ENCODE measurements around the gene OMA1. TPM values are rescaled to one million over a fixed set of nuclear protein-coding genes. Genes with fewer than 3 reads are reported as not detected.
A peak's percentile ranks its signal among the peaks of the same experiment; 100 is the strongest.

Gene OMA1
- total RNA-seq, 4 donors from 2014 or later, result 17.1 to 32.2 (median 29.0) TPM

GRCh38 chr1:58529284-58529683 is 17.2 kb downstream of the OMA1 start:
- Histone ChIP-seq H3K27me3 (no peaks in the 10 kb centered on the region), H3K36me3 (peaks cover 0 to 14% (median 5%) of the 10 kb centered on the region in 3 donors), H3K27ac (no peak overlapping the region), H3K4me3 (no peak overlapping the region), H3K4me1 (no peaks in the 10 kb centered on the region), H3K9me3 (no peaks in the 10 kb centered on the region)
- DNase-seq (ENCODE audit: low spot score in 2 of 2), result no peak
- no peak for TF ChIP-seq EP300 (IDR thresholded peaks at IDR 0.05)
- TF ChIP-seq CTCF (IDR thresholded peaks at IDR 0.05), result no peak
- no peak for TF ChIP-seq POLR2A (IDR thresholded peaks at IDR 0.05)
- WGBS, 2 donors, result 97 to 100% methylated on average over 1 of the region's 1 CpG

- H3K9me3 ChIP-seq, result no peaks in the 10 kb centered on the region
- H3K4me3 ChIP-seq, result no peak overlapping the region
- DNase-seq (ENCODE audit: low spot score in 2 of 2), result no peak
- no peak for TF ChIP-seq EP300 (IDR thresholded peaks at IDR 0.05)
- no peak for TF ChIP-seq POLR2A (IDR thresholded peaks at IDR 0.05)
- TF ChIP-seq CTCF (IDR thresholded peaks at IDR 0.05), result no peak
- H3K36me3 ChIP-seq, result peaks cover 0 to 20% (median 5%) of the 10 kb centered on the region in 3 donors
- 77% methylated on average over 3 of the region's 3 CpGs for WGBS, 2 donors
- no peaks in the 10 kb centered on the region for H3K27me3 ChIP-seq
- no peak overlapping the region for H3K27ac ChIP-seq
- H3K4me1 ChIP-seq, result no peaks in the 10 kb centered on the region
Measured at GRCh38 chr1:58528518-58528917, 18.0 kb downstream of the OMA1 start.

- Histone ChIP-seq H3K4me1 (no peaks in the 10 kb centered on the region), H3K27ac (no peak overlapping the region), H3K4me3 (no peak overlapping the region), H3K9me3 (no peaks in the 10 kb centered on the region), H3K36me3 (peaks cover 0 to 23% (median 5%) of the 10 kb centered on the region in 3 donors), H3K27me3 (no peaks in the 10 kb centered on the region)
- DNase-seq (ENCODE audit: low spot score in 2 of 2), result no peak
- TF ChIP-seq POLR2A (IDR thresholded peaks at IDR 0.05), result no peak
- no peak for TF ChIP-seq CTCF (IDR thresholded peaks at IDR 0.05)
- TF ChIP-seq EP300 (IDR thresholded peaks at IDR 0.05), result no peak
- 75 to 78% methylated on average over 3 of the region's 3 CpGs for WGBS, 2 donors
Measured at GRCh38 chr1:58524353-58524945, 22.1 kb downstream of the OMA1 start.

GRCh38 chr1:58515794-58516401 is 30.6 kb downstream of the OMA1 start:
- 34 to 36% methylated on average over 2 of the region's 2 CpGs for WGBS, 2 donors
- Histone ChIP-seq H3K27ac (peak overlapping the region in 1 of 4 donors; percentile 54), H3K4me1 (peaks cover 0 to 6% (median 0%) of the 10 kb centered on the region in 4 donors), H3K36me3 (peaks cover 0 to 37% (median 0%) of the 10 kb centered on the region in 3 donors), H3K4me3 (no peak overlapping the region), H3K9me3 (peaks cover 0 to 7% (median 0%) of the 10 kb centered on the region in 4 donors), H3K27me3 (no peaks in the 10 kb centered on the region)
- DNase-seq (ENCODE audit: low spot score in 2 of 2), result peak in 1 of 2 donors; percentile 21
- TF ChIP-seq EP300 (IDR thresholded peaks at IDR 0.05) (peak in 1 of 2 donors; percentile 20), CTCF (IDR thresholded peaks at IDR 0.05) (peak; percentile 57 to 86 (median 64)), POLR2A (IDR thresholded peaks at IDR 0.05) (no peak)

GRCh38 chr1:58513956-58514355 is 32.6 kb downstream of the OMA1 start:
- Histone ChIP-seq H3K27ac (no peak overlapping the region), H3K4me1 (peaks cover 0 to 6% (median 0%) of the 10 kb centered on the region in 4 donors), H3K4me3 (no peak overlapping the region), H3K27me3 (no peaks in the 10 kb centered on the region), H3K9me3 (peaks cover 0 to 13% (median 0%) of the 10 kb centered on the region in 4 donors), H3K36me3 (peaks cover 0 to 46% (median 0%) of the 10 kb centered on the region in 3 donors)
- no peak for TF ChIP-seq POLR2A (IDR thresholded peaks at IDR 0.05)
- TF ChIP-seq CTCF (IDR thresholded peaks at IDR 0.05), result no peak
- TF ChIP-seq EP300 (IDR thresholded peaks at IDR 0.05), result no peak
- DNase-seq (ENCODE audit: low spot score in 2 of 2), result no peak
